Measurements from ENCODE around the gene TMEM207.

Gene TMEM207

GRCh38 chr3:190432216-190432615 is 17.5 kb downstream of the TMEM207 start:
- TF ChIP-seq, protein P1, sequence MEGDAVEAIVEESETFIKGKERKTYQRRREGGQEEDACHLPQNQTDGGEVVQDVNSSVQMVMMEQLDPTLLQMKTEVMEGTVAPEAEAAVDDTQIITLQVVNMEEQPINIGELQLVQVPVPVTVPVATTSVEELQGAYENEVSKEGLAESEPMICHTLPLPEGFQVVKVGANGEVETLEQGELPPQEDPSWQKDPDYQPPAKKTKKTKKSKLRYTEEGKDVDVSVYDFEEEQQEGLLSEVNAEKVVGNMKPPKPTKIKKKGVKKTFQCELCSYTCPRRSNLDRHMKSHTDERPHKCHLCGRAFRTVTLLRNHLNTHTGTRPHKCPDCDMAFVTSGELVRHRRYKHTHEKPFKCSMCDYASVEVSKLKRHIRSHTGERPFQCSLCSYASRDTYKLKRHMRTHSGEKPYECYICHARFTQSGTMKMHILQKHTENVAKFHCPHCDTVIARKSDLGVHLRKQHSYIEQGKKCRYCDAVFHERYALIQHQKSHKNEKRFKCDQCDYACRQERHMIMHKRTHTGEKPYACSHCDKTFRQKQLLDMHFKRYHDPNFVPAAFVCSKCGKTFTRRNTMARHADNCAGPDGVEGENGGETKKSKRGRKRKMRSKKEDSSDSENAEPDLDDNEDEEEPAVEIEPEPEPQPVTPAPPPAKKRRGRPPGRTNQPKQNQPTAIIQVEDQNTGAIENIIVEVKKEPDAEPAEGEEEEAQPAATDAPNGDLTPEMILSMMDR (conservative IDR thresholded peaks at IDR 0.05): no peak
- no peak overlapping the region for H3K27ac ChIP-seq

DNA sequence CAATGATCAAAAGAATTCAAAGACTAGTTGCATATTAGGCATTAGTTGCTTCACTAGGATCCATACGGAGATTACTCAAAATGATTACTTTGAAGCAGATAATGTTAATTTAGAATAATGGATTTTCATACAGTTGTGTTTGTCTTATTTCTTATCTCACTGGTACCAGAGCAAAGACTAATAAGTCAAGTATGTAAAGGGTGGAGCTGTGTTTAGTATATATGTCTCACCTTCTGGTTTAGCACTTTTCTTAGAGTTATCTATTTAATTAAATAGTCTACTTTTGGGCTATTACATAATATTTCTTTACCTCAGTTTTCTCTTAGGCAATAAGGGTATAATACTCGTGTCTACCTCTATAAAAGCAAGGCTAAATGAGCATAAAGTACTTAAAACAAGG is 18.8 kb downstream of the TMEM207 start:
- TF ChIP-seq, protein P1 (conservative IDR thresholded peaks at IDR 0.05): no peak
- H3K27ac ChIP-seq: no peak overlapping the region

DNA sequence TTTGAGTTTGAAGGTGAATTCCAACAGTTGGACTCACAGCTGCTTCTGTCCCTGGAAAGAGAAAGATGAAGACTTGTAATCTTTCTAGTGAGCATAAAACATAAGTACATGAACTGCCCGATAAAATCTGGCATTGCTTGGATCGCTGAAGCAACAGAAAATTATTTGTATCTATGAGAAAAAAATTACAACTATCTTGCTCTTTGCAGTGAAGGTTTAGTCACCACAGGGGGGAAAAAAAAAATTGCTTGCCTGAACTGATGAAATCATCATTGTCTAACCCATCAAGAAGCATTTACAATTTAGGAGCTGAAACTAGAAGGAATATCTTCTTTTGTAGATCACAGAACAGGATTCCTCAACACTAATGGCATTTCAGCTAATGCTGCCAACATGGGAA is 20.0 kb downstream of the TMEM207 start:
- no peak overlapping the region for H3K27ac ChIP-seq
- TF ChIP-seq, protein P1 (conservative IDR thresholded peaks at IDR 0.05): no peak

DNA sequence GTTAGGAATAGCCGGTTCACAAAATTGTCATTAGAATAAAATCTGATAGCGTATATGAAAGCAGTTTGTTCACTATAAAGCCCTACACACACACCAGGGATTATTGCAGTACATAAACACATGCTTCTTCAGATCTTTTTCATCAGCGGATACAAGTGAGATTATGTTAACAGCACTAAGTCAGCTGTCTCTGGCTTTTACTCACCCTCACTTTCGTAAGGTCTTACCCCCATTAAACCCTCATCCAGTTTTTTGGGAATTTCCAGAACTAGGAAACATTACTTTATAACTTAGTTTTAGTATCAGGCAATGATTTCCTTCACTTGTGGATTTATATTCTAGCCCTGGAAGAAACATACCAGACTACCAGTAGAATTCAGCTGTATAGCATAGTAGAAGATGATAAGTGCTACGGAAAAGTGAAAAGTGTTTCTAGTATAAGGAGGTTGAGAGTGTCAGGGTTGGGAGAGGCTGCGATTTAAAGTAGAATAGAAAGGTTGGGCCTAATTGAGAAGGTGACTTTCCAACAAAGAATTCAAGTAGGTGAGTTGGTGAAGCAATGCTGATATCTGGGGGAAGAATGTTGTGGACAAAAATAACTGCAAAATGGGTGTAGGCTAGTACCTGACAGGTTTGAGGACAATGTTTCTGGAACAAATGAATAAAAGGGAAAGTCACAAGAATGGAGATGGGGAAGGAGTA is 22.7 kb downstream of the TMEM207 start:
- no peak overlapping the region for H3K27ac ChIP-seq
- TF ChIP-seq, protein P1 (conservative IDR thresholded peaks at IDR 0.05): no peak

DNA sequence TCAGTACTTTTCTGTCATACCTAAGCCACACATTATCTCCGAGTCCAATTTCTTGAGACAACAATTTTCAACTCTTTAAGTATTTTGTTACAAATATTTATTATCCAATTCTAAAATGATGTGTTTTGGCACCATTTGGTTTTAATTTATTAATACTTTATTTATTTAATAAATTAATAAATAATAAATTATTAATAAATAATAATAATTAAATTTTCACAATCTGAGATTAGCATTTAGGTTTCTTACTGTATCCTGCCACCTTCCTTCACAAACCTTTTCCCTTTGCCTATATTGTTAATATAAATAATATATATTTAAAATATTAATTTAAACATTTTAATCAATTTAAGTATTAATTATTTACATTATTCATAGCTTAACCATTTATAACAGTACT is 23.9 kb downstream of the TMEM207 start:
- TF ChIP-seq, protein P1 (conservative IDR thresholded peaks at IDR 0.05): no peak
- no peak overlapping the region for H3K27ac ChIP-seq

DNA sequence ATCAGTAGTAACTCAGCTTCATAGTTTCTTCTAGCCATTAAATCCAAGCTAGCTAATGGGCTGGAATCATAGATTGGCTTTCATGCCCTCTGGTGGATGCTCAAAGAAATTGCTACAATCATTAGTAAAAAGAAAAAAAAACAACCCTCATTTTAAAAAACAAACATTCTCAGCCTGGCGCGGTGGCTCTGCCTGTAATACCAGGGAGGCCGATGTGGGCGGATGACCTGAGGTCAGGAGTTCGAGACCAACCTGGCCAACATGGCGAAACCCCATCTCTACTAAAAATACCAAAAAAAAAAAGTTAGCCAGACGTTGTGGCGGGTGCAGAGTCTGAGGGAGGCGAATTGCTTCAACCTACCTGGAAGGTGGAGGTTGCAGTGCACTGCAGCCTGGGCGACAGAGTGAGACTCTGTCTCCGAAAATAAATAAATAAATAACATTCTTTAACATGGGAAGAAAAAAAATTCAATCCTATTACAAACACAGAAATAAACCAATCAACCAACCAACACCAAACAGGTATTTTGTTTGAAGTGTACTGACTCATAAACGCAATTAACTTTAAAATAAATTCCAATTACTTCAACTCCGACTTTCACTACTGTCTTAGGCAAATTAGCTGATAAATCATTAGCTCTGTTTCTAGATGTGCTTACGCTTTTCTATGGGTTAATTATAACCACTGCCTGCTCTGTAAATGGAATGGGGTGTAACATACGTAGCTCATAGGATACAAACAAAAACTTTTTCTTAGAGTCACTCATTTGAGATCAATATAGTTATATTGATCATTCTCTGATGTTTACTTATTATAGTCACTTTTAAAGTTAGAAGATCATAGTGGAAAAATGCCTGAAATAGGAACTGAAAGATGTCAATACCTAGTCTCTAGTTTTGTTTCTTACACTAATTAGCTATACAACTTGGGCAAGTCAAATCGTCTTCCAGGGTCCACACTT is 24.9 kb downstream of the TMEM207 start:
- TF ChIP-seq, protein P1 (conservative IDR thresholded peaks at IDR 0.05): peak; percentile 79
- no peak overlapping the region for H3K27ac ChIP-seq

DNA sequence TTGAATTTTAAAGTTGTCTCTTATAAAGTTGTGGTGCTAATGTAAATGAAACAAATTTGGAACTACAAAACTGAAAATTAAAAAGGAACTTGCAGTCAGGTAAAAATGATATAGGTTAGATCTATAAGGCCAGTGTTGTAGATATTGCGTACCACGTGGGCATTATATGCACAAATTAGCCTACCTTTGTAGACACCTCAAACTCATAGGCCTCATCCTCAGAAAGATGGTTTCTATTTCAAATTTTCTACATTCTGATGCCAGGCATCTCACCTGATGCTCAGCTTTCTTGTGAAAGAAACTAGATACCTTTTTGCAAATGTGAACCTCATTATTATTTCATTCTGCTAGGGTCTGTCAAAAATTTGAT is 25.6 kb downstream of the TMEM207 start:
- TF ChIP-seq, protein P1 (conservative IDR thresholded peaks at IDR 0.05): no peak
- H3K27ac ChIP-seq: no peak overlapping the region

Measured in VCaP (cell line).